ENCODE results near the gene SEC14L1. TPM values are rescaled to one million over a fixed set of nuclear protein-coding genes. Genes with fewer than 3 reads are reported as not detected.

The SEC14L1 gene
- total and polyA plus RNA-seq, 2 experiments from 2014 or later: 52.9 to 71.4 TPM

- H3K9me3 ChIP-seq (ENCODE audit: low read depth): no peaks in the 10 kb centered on the region
- no peaks in the 10 kb centered on the region for H4K20me1 ChIP-seq (ENCODE audit: insufficient read depth, poor library complexity, severe bottlenecking)
- H3K79me2 ChIP-seq: no peaks in the 10 kb centered on the region
- H3K27ac ChIP-seq: no peak overlapping the region
- TF ChIP-seq EZH2 (IDR thresholded peaks at IDR 0.05; ENCODE audit: borderline replicate concordance) (no peak), CTCF (IDR thresholded peaks at IDR 0.05; ENCODE audit: poor library complexity) (no peak), EZH2phosphoT487 (IDR thresholded peaks at IDR 0.05; ENCODE audit: low read depth, severe bottlenecking, unreplicated experiment) (no peak)
- H3K36me3 ChIP-seq (replicated peaks; ENCODE audit: insufficient read depth, low read depth): peaks cover 6% of the 10 kb centered on the region
- peaks cover 23% of the 10 kb centered on the region for H3K4me1 ChIP-seq (ENCODE audit: insufficient read depth)
- no peak overlapping the region for H3K4me2 ChIP-seq
- H2AFZ ChIP-seq: no peak overlapping the region
- H3K27me3 ChIP-seq: no peaks in the 10 kb centered on the region
- no peak overlapping the region for H3K4me3 ChIP-seq
- H3K9me2 ChIP-seq (replicated peaks; ENCODE audit: insufficient read depth): no peaks in the 10 kb centered on the region
- no peak for DNase-seq (ENCODE audit: low spot score)
- 71% methylated on average over 8 of the region's 8 CpGs for WGBS (ENCODE audit: low lambda C conversion rate, missing lambda C conversion rate)
These were observed 63.8 kb downstream of the SEC14L1 start for GRCh38 chr17:77204536-77204935.

GRCh38 chr17:77205396-77206125 lies 64.8 kb downstream of the SEC14L1 start:
- Histone ChIP-seq H3K4me3 (no peak overlapping the region), H3K36me3 (replicated peaks; ENCODE audit: insufficient read depth, low read depth) (peaks cover 6% of the 10 kb centered on the region), H3K9me3 (ENCODE audit: low read depth) (no peaks in the 10 kb centered on the region), H2AFZ (no peak overlapping the region), H3K27ac (no peak overlapping the region), H3K9me2 (replicated peaks; ENCODE audit: insufficient read depth) (no peaks in the 10 kb centered on the region), H4K20me1 (ENCODE audit: insufficient read depth, poor library complexity, severe bottlenecking) (no peaks in the 10 kb centered on the region), H3K27me3 (no peaks in the 10 kb centered on the region), H3K4me1 (ENCODE audit: insufficient read depth) (peaks cover 25% of the 10 kb centered on the region), H3K4me2 (no peak overlapping the region), H3K79me2 (no peaks in the 10 kb centered on the region)
- TF ChIP-seq CTCF (IDR thresholded peaks at IDR 0.05; ENCODE audit: poor library complexity) (no peak), EZH2phosphoT487 (IDR thresholded peaks at IDR 0.05; ENCODE audit: low read depth, severe bottlenecking, unreplicated experiment) (no peak), EZH2 (IDR thresholded peaks at IDR 0.05; ENCODE audit: borderline replicate concordance) (no peak)
- 61% methylated on average over 9 of the region's 9 CpGs for WGBS (ENCODE audit: low lambda C conversion rate, missing lambda C conversion rate)
- DNase-seq (ENCODE audit: low spot score): no peak

GRCh38 chr17:77206158-77206956 lies 65.6 kb downstream of the SEC14L1 start:
- H3K9me2 ChIP-seq (replicated peaks; ENCODE audit: insufficient read depth): no peaks in the 10 kb centered on the region
- no peaks in the 10 kb centered on the region for H4K20me1 ChIP-seq (ENCODE audit: insufficient read depth, poor library complexity, severe bottlenecking)
- no peak overlapping the region for H3K27ac ChIP-seq
- H3K4me2 ChIP-seq: no peak overlapping the region
- H3K79me2 ChIP-seq: no peaks in the 10 kb centered on the region
- no peaks in the 10 kb centered on the region for H3K27me3 ChIP-seq
- H3K4me1 ChIP-seq (ENCODE audit: insufficient read depth): peaks cover 25% of the 10 kb centered on the region
- WGBS (ENCODE audit: low lambda C conversion rate, missing lambda C conversion rate): 92% methylated on average over 14 of the region's 14 CpGs
- peaks cover 6% of the 10 kb centered on the region for H3K36me3 ChIP-seq (replicated peaks; ENCODE audit: insufficient read depth, low read depth)
- TF ChIP-seq CTCF (IDR thresholded peaks at IDR 0.05; ENCODE audit: poor library complexity): no peak
- no peak overlapping the region for H2AFZ ChIP-seq
- H3K4me3 ChIP-seq: no peak overlapping the region
- no peak for DNase-seq (ENCODE audit: low spot score)
- no peaks in the 10 kb centered on the region for H3K9me3 ChIP-seq (ENCODE audit: low read depth)

All from hepatocyte (in vitro differentiated cells).